ENCODE measurements around the gene VWA8.

VWA8 gene

DNA sequence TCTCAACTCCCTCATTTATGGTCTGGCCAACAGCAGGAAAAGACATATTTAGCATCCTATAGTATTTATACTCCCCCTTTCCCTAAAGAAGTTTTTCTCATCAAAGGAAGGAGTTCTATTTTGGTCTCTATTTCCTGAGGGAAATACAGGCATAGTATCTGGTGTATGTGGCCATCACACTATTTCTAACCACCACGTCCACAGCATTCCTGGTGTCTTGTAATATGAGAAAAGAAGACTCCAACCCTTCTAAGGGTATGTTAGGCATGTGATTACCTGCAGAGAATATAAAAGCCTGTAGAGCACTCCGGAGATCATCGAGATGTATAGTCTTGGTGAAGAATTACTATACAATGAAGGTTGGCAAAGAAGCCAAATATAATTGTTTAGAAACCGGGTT is 137.4 kb downstream of the VWA8 start:
- Histone ChIP-seq H3K4me1 (ENCODE audit: low read length) (no peaks in the 10 kb centered on the region), H3K9me2 (replicated peaks; ENCODE audit: insufficient read depth, low read length) (no peaks in the 10 kb centered on the region), H3F3A (ENCODE audit: insufficient read depth, low read length) (no peaks in the 10 kb centered on the region), H3K27me3 (replicated peaks; ENCODE audit: insufficient read depth, low read length) (no peaks in the 10 kb centered on the region), H4K20me1 (ENCODE audit: insufficient read depth, low read length) (no peaks in the 10 kb centered on the region), H3K9ac (ENCODE audit: low read length) (no peak overlapping the region), H3K36me3 (replicated peaks; ENCODE audit: insufficient read depth, low read length) (no peaks in the 10 kb centered on the region), H3K9me3 (replicated peaks; ENCODE audit: insufficient read depth, low read length) (no peaks in the 10 kb centered on the region), H3K4me3 (ENCODE audit: low read length) (no peak overlapping the region), H3K79me2 (ENCODE audit: low read length) (no peaks in the 10 kb centered on the region), H2AFZ (ENCODE audit: low read length) (no peak overlapping the region), H3K4me2 (ENCODE audit: low read depth, low read length) (no peak overlapping the region), H3K27ac (ENCODE audit: low read length) (no peak overlapping the region)
- TF ChIP-seq EZH2 (optimal IDR thresholded peaks at IDR 0.05; ENCODE audit: low read depth, low read length), result no peak
- TF ChIP-seq, protein P1, sequence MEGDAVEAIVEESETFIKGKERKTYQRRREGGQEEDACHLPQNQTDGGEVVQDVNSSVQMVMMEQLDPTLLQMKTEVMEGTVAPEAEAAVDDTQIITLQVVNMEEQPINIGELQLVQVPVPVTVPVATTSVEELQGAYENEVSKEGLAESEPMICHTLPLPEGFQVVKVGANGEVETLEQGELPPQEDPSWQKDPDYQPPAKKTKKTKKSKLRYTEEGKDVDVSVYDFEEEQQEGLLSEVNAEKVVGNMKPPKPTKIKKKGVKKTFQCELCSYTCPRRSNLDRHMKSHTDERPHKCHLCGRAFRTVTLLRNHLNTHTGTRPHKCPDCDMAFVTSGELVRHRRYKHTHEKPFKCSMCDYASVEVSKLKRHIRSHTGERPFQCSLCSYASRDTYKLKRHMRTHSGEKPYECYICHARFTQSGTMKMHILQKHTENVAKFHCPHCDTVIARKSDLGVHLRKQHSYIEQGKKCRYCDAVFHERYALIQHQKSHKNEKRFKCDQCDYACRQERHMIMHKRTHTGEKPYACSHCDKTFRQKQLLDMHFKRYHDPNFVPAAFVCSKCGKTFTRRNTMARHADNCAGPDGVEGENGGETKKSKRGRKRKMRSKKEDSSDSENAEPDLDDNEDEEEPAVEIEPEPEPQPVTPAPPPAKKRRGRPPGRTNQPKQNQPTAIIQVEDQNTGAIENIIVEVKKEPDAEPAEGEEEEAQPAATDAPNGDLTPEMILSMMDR (IDR thresholded peaks at IDR 0.05; ENCODE audit: low read length), result no peak
- TF ChIP-seq EZH2phosphoT487 (IDR thresholded peaks at IDR 0.05; ENCODE audit: low read length), result no peak
- DNase-seq, result no peak

DNA sequence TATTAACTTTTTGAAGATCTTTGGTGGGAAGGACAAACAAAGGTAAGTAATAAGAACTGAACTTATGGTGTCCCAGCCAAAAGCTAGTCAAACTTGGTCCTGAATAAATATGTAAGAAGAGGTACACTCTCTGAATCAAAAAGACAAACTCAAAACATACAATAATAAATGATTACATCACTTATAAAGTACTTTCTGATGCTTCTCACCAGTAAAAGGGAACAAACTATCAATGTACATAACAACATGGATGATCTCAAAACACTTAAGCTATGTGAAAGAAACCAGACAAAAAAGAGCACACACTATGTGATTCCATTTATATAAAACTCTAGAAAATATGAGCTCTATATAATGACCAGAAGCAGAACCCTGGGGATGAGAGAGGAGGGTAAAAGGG is 138.3 kb downstream of the VWA8 start:
- TF ChIP-seq, protein P1 (IDR thresholded peaks at IDR 0.05; ENCODE audit: low read length), result no peak
- no peak for TF ChIP-seq EZH2 (optimal IDR thresholded peaks at IDR 0.05; ENCODE audit: low read depth, low read length)
- no peak for TF ChIP-seq EZH2phosphoT487 (IDR thresholded peaks at IDR 0.05; ENCODE audit: low read length)
- H3K4me3 ChIP-seq (ENCODE audit: low read length), result no peak overlapping the region

DNA sequence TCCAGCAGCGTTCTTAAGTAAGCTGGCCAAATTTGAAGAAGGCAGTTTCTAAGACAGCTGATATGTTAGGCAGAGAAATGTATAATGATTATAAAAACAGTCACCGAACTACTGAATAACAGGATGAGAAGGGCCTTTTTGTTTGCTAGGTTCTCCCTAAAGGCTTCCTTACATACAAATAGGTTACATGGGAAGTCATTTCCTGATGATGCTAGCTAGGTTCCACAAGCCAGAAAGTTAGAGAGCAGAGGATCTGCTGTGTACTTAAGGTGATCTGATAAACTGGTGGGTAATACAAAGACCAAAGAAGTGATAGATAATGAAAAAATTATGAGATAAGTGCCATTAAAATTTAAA is 139.7 kb downstream of the VWA8 start:
- no peak overlapping the region for H3K9ac ChIP-seq (ENCODE audit: low read length)
- no peak overlapping the region for H3K4me3 ChIP-seq (ENCODE audit: low read length)
- H3F3A ChIP-seq (ENCODE audit: insufficient read depth, low read length), result no peaks in the 10 kb centered on the region
- no peak overlapping the region for H3K27ac ChIP-seq (ENCODE audit: low read length)
- H4K20me1 ChIP-seq (ENCODE audit: insufficient read depth, low read length), result no peaks in the 10 kb centered on the region
- no peak overlapping the region for H2AFZ ChIP-seq (ENCODE audit: low read length)
- H3K79me2 ChIP-seq (ENCODE audit: low read length), result no peaks in the 10 kb centered on the region
- no peaks in the 10 kb centered on the region for H3K9me3 ChIP-seq (replicated peaks; ENCODE audit: insufficient read depth, low read length)
- no peaks in the 10 kb centered on the region for H3K9me2 ChIP-seq (replicated peaks; ENCODE audit: insufficient read depth, low read length)
- no peak overlapping the region for H3K4me2 ChIP-seq (ENCODE audit: low read depth, low read length)
- no peaks in the 10 kb centered on the region for H3K27me3 ChIP-seq (replicated peaks; ENCODE audit: insufficient read depth, low read length)
- no peaks in the 10 kb centered on the region for H3K4me1 ChIP-seq (ENCODE audit: low read length)
- no peak for DNase-seq
- TF ChIP-seq EZH2 (optimal IDR thresholded peaks at IDR 0.05; ENCODE audit: low read depth, low read length), result no peak
- TF ChIP-seq, protein P1 (IDR thresholded peaks at IDR 0.05; ENCODE audit: low read length), result no peak
- no peak for TF ChIP-seq EZH2phosphoT487 (IDR thresholded peaks at IDR 0.05; ENCODE audit: low read length)
- H3K36me3 ChIP-seq (replicated peaks; ENCODE audit: insufficient read depth, low read length), result no peaks in the 10 kb centered on the region

More for the DNA sequence above, 138.3 kb downstream of the VWA8 start:
- Histone ChIP-seq H4K20me1 (ENCODE audit: insufficient read depth, low read length) (no peaks in the 10 kb centered on the region), H3K27me3 (replicated peaks; ENCODE audit: insufficient read depth, low read length) (no peaks in the 10 kb centered on the region), H3K4me1 (ENCODE audit: low read length) (no peaks in the 10 kb centered on the region), H3K36me3 (replicated peaks; ENCODE audit: insufficient read depth, low read length) (no peaks in the 10 kb centered on the region), H3K9ac (ENCODE audit: low read length) (no peak overlapping the region), H3K9me2 (replicated peaks; ENCODE audit: insufficient read depth, low read length) (no peaks in the 10 kb centered on the region), H3F3A (ENCODE audit: insufficient read depth, low read length) (no peaks in the 10 kb centered on the region), H3K27ac (ENCODE audit: low read length) (no peak overlapping the region), H3K9me3 (replicated peaks; ENCODE audit: insufficient read depth, low read length) (no peaks in the 10 kb centered on the region), H3K79me2 (ENCODE audit: low read length) (no peaks in the 10 kb centered on the region), H2AFZ (ENCODE audit: low read length) (no peak overlapping the region), H3K4me2 (ENCODE audit: low read depth, low read length) (no peak overlapping the region)
- no peak for DNase-seq
